Esophagus (tissue), 2 donors: ENCODE measurements around the gene NENF. TPM values are rescaled to one million over a fixed set of nuclear protein-coding genes. Genes with fewer than 3 reads are reported as not detected.

Experiments
- H3K27ac ChIP-seq, 2 donors: one replicate each; pipeline ENCODE4 v1.5.1; 2013; ENCODE audit warnings: low read depth in 2 of 2, mild to moderate bottlenecking in 2 of 2, inconsistent platforms in 1 of 2, low read length in 1 of 2, moderate library complexity in 1 of 2
- H3K27me3 ChIP-seq, 2 donors: one replicate each; pipeline ENCODE4 v1.6.1; 2013; ENCODE audit warnings: low read length in 2 of 2, control low read depth in 1 of 2, mild to moderate bottlenecking in 1 of 2; ENCODE audit not compliant: insufficient read depth in 2 of 2, control insufficient read depth in 1 of 2
- H3K36me3 ChIP-seq, 2 donors: one replicate each; pipeline ENCODE4 v1.6.1; 2013; ENCODE audit warnings: low read length in 1 of 2; ENCODE audit not compliant: control insufficient read depth in 2 of 2, insufficient read depth in 2 of 2
- H3K4me1 ChIP-seq, 2 donors: one replicate each; pipeline ENCODE4 v1.6.1; 2013; ENCODE audit warnings: low read length in 1 of 2; ENCODE audit not compliant: control insufficient read depth in 2 of 2, insufficient read depth in 2 of 2
- H3K4me3 ChIP-seq, 2 donors: one replicate each; pipeline ENCODE4 v1.5.1; 2013; ENCODE audit warnings: low read length in 2 of 2, mild to moderate bottlenecking in 2 of 2, low read depth in 1 of 2, moderate library complexity in 1 of 2
- H3K9me3 ChIP-seq, 2 donors: one replicate each; pipeline ENCODE4 v1.6.1; 2013; ENCODE audit warnings: mild to moderate bottlenecking in 2 of 2, low read depth in 1 of 2, low read length in 1 of 2, moderate library complexity in 1 of 2; ENCODE audit not compliant: control insufficient read depth in 2 of 2, insufficient read depth in 1 of 2
- WGBS, 2 donors: extraction: QIAGEN DNeasy Blood & Tissue Kit; methylation state at CpG; one replicate each; pipeline ENCODE4 v1.1.7; 2013; 5-methylcytosine and 5-hydroxymethylcytosine counted together
- polyA plus RNA-seq, 2 donors: library from polyadenylated mRNA; stranded (reverse); fragments of 200-250 nt; gene quantifications; one replicate each; pipeline ENCODE4 v1.2.3, GENCODE V29; 2013
- donor health status: healthy with polysubstance abuse.
- donor health status: Bipolar disorder and iron deficiency.

Gene NENF
- polyA plus RNA-seq, 2 donors = 38.5 to 39.9 TPM

DNA sequence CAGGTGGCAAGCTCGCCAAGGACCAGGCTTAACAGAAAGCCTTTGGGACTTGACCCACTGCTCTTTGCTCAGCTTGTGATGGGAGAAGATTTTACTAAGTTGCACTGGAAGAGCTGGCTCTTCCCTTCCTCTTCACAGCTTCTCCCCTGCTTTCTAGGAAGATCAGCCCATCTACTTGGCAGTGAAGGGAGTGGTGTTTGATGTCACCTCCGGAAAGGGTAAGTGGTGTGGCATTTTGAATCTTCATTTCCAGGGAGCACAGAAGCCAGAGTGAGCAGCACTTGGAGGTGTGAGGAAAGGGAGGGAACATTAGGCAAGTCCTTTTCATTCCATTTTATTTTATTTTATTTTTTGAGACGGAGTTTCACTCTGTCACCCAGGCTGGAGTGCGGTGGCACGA is 9.7 kb downstream of the NENF start:
- no peak overlapping the region for H3K27ac ChIP-seq
- no peaks in the 10 kb centered on the region for H3K9me3 ChIP-seq
- H3K4me1 ChIP-seq = peaks cover 0 to 2% of the 10 kb centered on the region in 2 donors
- H3K27me3 ChIP-seq = no peaks in the 10 kb centered on the region
- H3K36me3 ChIP-seq = peaks cover 0 to 13% of the 10 kb centered on the region in 2 donors
- WGBS, 2 donors = 95 to 96% methylated on average over 5 of the region's 5 CpGs
- H3K4me3 ChIP-seq = no peak overlapping the region

DNA sequence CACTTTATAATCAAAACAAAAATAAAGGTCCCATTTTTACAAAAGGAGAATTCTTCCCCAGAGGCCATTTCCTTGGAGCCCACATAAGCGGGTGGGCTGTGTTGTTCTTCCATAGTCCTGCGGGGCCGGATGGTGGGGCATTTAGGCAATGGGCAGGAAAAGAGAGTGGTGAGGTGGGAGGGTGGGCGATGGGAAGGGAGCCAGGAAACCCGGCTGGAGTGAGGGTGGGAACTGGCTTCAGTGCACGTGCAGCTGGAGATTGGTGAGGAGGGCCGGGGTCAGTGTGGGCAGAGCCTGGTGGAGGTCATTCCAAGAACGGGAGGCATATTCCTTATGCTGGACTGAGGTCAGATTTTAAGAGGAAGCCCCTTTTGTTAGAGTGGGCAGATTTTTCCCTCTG is 13.6 kb downstream of the NENF start:
- H3K4me1 ChIP-seq = no peaks in the 10 kb centered on the region
- no peak overlapping the region for H3K27ac ChIP-seq
- no peak overlapping the region for H3K4me3 ChIP-seq
- no peaks in the 10 kb centered on the region for H3K27me3 ChIP-seq
- H3K9me3 ChIP-seq = no peaks in the 10 kb centered on the region
- WGBS, 2 donors = 81 to 83% methylated on average over 8 of the region's 8 CpGs
- peaks cover 0 to 13% of the 10 kb centered on the region in 2 donors for H3K36me3 ChIP-seq

DNA sequence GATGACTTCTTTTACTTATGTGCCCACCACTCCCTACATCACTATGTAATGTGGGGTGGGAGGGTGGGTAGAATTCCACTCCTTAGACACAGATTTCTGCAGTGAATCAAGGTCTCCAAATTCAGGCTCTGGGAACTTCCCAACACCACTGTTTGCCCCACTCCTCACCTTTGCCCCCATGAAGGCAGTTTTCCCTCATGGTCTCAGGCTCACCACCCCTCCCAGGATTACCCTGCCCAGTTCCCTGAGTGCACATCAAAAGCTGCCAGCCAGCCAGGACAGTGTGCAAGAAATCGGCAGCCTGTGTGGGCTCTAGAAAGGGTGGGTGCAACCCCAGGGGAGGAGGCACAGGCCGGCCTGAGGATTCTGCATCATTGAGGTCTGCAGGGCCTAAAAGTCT is 14.8 kb downstream of the NENF start:
- Histone ChIP-seq H3K27me3 (no peaks in the 10 kb centered on the region), H3K9me3 (no peaks in the 10 kb centered on the region), H3K4me1 (no peaks in the 10 kb centered on the region), H3K4me3 (no peak overlapping the region), H3K36me3 (peaks cover 0 to 13% of the 10 kb centered on the region in 2 donors), H3K27ac (no peak overlapping the region)
- WGBS, 2 donors = 75 to 81% methylated on average over 2 of the region's 2 CpGs

DNA sequence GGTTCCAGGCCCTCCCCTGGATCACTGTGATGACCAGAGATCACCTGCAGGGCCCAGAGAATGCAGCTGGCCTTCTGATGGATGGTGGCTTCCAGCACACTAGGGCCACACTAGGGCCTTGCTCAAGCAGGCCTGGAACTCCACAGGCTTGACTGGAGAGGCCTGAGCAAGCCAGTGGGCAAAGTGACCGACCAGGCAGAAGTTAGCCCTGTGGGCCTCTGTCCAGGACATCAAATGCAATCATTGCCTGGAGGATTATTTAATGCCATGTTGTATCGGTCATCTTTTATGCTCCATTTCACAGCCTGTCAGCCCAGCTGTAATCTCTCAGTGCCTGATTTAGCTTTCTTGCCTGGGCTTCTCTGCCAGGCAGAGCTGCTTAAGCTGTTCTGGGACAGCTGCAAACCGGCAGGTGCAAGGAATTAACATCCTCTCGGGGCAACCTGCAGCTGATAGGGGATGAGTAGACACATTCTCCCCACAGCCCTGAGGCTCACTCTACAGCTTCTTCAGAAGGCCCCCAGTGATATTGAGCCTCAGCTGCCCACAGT is 17.7 kb downstream of the NENF start:
- H3K27ac ChIP-seq = no peak overlapping the region
- H3K27me3 ChIP-seq = no peaks in the 10 kb centered on the region
- no peaks in the 10 kb centered on the region for H3K9me3 ChIP-seq
- peaks cover 0 to 2% of the 10 kb centered on the region in 2 donors for H3K4me1 ChIP-seq
- H3K36me3 ChIP-seq = peaks cover 0 to 7% of the 10 kb centered on the region in 2 donors
- 69 to 70% methylated on average over 4 of the region's 4 CpGs for WGBS, 2 donors
- H3K4me3 ChIP-seq = no peak overlapping the region

DNA sequence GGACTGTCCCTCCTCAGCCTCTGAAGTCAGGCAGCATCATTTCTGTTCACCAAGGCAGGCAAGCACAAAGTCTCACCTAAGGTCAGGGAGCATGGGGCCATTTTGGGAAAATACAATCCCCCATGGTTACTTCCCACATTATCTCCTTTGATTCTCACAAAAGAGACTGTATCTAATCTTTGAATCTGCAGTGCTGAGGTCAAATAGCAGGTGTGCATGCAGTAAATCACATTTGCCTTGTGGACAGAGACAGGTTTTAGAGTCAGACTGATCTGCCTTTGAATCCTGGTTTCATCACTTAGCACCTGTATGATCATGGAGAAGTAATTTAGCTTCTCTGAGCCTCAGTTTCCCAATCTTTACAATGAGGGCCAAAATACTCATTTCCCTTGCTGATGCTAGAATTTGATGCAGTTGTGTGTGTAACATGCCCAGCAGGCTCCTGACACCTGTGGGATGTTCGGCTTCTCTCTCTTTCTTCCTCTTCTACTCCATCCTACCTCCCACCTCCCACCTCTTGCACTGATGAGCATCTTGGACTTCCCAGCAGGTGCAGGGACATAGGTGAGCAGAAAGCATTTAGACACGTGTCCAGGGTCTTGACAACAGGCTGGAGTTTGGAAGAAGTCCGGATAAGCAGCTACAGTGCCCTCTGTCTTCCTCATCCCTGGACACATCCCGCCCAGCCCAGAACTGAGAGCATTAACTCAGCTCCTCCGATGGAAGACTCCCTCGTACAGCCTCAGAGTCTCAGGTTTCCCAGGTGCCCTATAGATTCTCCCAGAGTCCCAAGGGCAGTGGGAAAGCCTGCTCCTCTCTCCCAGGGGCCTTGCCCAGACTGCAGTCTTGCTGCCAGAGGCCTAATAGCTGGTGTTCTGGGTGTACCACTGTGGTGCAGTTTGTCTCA is 18.9 kb downstream of the NENF start:
- Histone ChIP-seq H3K27me3 (no peaks in the 10 kb centered on the region), H3K4me1 (peaks cover 0 to 2% of the 10 kb centered on the region in 2 donors), H3K9me3 (no peaks in the 10 kb centered on the region), H3K36me3 (no peaks in the 10 kb centered on the region), H3K27ac (no peak overlapping the region), H3K4me3 (no peak overlapping the region)
- 84 to 92% methylated on average over 6 of the region's 6 CpGs for WGBS, 2 donors

DNA sequence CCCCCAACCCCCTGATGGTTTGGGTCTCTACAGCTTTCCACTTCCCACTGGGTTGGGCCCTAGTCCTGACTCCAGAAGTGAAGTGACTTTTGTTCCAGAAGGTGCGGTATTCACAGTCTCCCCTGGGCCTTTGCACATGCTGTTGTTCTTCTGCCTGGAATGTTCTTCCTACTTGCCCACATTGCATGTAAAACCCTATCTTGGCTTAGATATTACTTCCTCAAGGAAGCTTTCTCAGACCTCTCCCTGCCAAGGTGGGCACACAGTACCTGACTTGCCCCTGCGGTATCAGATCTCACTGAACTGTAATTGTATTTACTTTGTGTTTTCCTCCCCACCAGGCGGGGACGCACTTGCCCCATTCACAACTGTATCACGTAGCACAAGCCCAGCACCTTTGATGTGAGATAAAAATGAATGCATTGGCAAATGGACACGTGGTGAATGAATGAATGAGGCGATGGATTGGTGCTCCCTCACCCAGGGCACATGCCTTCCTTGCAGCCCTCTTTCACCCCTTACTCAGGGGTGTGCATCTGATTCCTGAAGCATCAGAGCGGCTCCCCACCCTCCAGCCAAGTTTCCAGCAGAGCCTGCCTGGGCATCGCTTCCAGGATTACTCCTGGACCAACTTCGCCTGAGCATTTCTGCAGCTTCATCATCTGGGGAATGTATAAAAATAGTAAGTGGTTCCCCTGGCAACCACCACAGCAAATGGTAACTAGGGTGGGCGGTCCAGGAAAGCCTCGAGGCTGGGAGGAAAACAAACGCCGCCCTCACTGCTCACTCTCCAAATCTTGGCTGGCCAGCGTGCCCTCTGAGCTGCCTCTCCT is 19.8 kb downstream of the NENF start:
- Histone ChIP-seq H3K27ac (no peak overlapping the region), H3K9me3 (no peaks in the 10 kb centered on the region), H3K4me1 (peaks cover 0 to 2% of the 10 kb centered on the region in 2 donors), H3K4me3 (no peak overlapping the region), H3K36me3 (no peaks in the 10 kb centered on the region), H3K27me3 (no peaks in the 10 kb centered on the region)
- WGBS, 2 donors = 48 to 54% methylated on average over 15 of the region's 15 CpGs

DNA sequence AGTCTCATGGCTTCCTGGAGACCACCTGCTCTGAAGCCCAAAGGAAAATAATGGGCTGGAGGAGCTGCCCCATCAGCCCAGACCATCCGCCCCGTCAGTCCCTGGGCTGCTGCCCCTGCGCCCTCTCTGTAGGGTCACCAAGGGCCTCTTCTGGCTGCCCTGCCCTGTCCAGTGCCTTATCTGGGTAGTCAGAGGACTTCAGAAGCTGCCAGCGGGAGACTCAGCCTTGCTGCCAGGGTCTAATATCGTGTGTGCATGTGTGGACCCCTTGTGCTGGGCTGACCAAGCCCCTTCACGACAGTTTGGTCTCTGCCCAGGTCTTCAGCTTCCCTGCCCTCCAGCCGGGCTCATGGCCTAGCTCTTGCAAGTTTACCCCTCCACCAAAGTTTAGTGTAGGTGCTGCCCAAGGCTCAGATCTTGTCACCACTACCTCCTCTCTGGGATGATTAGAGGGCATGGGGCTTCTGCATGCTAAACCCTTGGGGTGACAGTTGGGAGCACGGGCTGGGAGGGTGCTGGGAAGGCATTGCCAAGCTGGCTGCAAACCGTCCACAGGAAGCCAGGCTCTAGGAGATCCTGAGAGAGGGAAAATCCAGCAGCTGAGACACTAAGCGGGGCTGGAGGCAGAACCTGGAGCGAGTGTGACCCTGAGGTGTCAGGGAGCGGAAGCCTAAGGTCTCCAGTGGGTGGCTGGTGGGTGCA is 20.6 kb downstream of the NENF start:
- Histone ChIP-seq H3K27me3 (no peaks in the 10 kb centered on the region), H3K9me3 (no peaks in the 10 kb centered on the region), H3K36me3 (no peaks in the 10 kb centered on the region), H3K4me1 (peaks cover 0 to 2% of the 10 kb centered on the region in 2 donors), H3K27ac (peak overlapping the region in 1 of 2 donors; percentile 40), H3K4me3 (no peak overlapping the region)
- WGBS, 2 donors = 71 to 77% methylated on average over 12 of the region's 12 CpGs

DNA sequence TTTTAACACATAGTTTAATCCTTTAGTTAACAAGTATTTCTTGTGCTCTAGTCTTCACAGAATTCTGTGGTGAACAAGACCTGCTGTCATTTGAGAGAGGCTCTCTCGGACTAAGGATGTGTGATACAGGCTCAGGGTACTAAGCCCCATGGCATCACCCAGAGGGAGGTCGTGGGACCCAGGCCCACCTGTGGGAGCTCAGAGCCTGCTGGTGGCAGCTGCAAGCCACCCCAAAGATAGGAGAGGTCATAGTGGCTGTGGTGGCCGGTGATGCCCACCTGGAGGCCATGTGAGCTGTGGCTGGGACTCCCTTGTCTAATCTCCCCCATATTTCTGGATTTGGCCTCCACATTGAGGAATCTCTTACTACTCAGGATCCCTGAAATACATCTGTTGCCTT is 22.0 kb downstream of the NENF start:
- Histone ChIP-seq H3K27me3 (no peaks in the 10 kb centered on the region), H3K4me1 (peaks cover 0 to 2% of the 10 kb centered on the region in 2 donors), H3K9me3 (no peaks in the 10 kb centered on the region), H3K27ac (no peak overlapping the region), H3K36me3 (no peaks in the 10 kb centered on the region), H3K4me3 (no peak overlapping the region)
- 88% methylated on average over 3 of the region's 3 CpGs for WGBS, 2 donors

DNA sequence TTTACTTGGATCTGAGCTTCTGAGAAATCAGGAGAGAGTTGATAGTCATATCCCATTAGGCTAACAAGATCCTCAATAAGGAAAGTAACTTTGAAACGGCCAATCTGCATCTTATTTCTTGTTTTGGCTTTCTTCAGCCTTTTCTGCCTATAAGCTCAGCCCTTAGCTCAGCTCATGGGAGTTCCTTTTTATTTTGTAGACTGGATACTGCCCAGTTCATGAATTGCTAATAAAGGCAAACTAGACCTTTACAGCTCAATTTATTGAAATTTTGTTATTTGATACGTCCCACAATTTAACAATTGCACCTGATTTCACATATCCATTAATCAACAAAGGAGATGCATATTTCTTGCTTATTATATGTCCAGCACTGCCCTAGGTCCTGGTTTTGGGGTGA is 22.7 kb downstream of the NENF start:
- WGBS, 2 donors = 83 to 86% methylated on average over 2 of the region's 2 CpGs
- H3K27me3 ChIP-seq = no peaks in the 10 kb centered on the region
- H3K36me3 ChIP-seq = no peaks in the 10 kb centered on the region
- no peaks in the 10 kb centered on the region for H3K9me3 ChIP-seq
- H3K27ac ChIP-seq = no peak overlapping the region
- H3K4me3 ChIP-seq = no peak overlapping the region
- peaks cover 0 to 2% of the 10 kb centered on the region in 2 donors for H3K4me1 ChIP-seq
